MCF 10A (cell line): Measurements from ENCODE around the gene ZBED5. TPM values are rescaled to one million over a fixed set of nuclear protein-coding genes. Genes with fewer than 3 reads are reported as not detected.

Experiments used
- BruUV-seq: library from RNA; stranded (reverse); fragments of 400-500 nt; replicated peaks from 2 replicates; lab custom pipeline; 2021; lab: Mats Ljungman, UMichigan
- CTCF ChIA-PET: fragments of 300-600 bp; sonication (Branson Sonifier 250); formaldehyde crosslinking; extraction: SDS; loops from one replicate; lab custom pipeline; 2021; ENCODE audit warnings: antibody characterized with exemption, inconsistent platforms; lab: Yijun Ruan, JAX
- POLR2A ChIA-PET: fragments of 300-600, 350-650 bp; sonication (Branson Sonifier 250); formaldehyde crosslinking; extraction: SDS; loops from one replicate; lab custom pipeline; 2020; ENCODE audit warnings: antibody characterized with exemption, inconsistent platforms; lab: Yijun Ruan, JAX
- DNase-seq: peaks from one replicate; pipeline ENCODE4 v3.0.0-alpha.2; 2018; ENCODE audit not compliant: unreplicated experiment
- H3K27ac Mint-ChIP-seq: one replicate; pipeline ENCODE4 v1.8.0; 2022; ENCODE audit warnings: mild to moderate bottlenecking, low read depth, mixed read lengths; ENCODE audit not compliant: unreplicated experiment
- H3K27me3 Mint-ChIP-seq: one replicate; pipeline ENCODE4 v1.8.0; 2022; ENCODE audit warnings: mixed read lengths; ENCODE audit not compliant: insufficient read depth, unreplicated experiment
- H3K36me3 Mint-ChIP-seq: one replicate; pipeline ENCODE4 v1.8.0; 2022; ENCODE audit warnings: mild to moderate bottlenecking, moderate library complexity, mixed read lengths; ENCODE audit not compliant: insufficient read depth, unreplicated experiment
- H3K4me1 Mint-ChIP-seq: one replicate; pipeline ENCODE4 v1.8.0; 2022; ENCODE audit warnings: mixed read lengths; ENCODE audit not compliant: insufficient read depth, unreplicated experiment
- H3K4me3 Mint-ChIP-seq: one replicate; pipeline ENCODE4 v1.8.0; 2022; ENCODE audit warnings: mild to moderate bottlenecking, moderate library complexity, mixed read lengths; ENCODE audit not compliant: unreplicated experiment
- H3K9me3 Mint-ChIP-seq: one replicate; pipeline ENCODE4 v1.8.0; 2022; ENCODE audit warnings: mixed read lengths; ENCODE audit not compliant: unreplicated experiment
- intact Hi-C: fragments of 100-400 bp; cut with micrococcal nuclease; formaldehyde crosslinking; loops from 2 replicates; pipeline ENCODE4 v1.14.1; 2022
- total RNA-seq: library from RNA; stranded (reverse); gene quantifications from 2 replicates; pipeline ENCODE4 v1.2.3, GENCODE V29; 2022
- TF ChIP-seq, protein P1 (sequence below): fragments of 200-600 bp; IDR thresholded peaks from one replicate; pipeline ENCODE4 v1.8.0; 2022; ENCODE audit warnings: antibody characterized with exemption, mild to moderate bottlenecking; ENCODE audit not compliant: unreplicated experiment

The ZBED5 gene
- total RNA-seq, 1 experiment from 2014 or later = 38.9 TPM

DNA sequence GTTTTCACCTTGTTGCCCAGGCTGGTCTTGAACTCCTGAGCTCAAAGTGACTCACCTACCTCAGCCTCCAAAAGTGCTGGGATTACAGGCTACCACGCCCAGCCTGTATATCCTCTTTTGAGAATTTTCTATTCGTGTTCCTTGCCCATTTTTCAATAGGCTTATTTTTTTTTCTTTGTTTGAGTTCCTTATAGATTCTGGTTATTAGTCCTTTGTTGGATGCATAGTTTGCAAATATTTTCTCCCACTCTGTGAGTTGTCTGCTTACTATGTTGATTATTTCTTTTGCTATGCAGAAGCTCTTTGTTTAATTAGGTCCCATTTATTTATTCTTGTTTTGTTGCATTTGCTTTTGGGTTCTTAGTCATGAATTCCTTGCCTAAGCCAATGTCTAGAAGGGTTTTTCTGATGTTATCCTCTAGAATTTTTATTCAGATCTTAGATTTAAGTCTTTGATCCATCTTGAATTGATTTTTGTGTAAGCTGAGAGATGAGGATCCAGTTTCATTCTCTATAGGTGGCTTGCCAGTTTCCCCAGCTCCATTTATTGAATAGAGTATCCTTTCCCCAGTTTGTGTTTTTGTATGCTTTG, 17.7 kb upstream of the ZBED5 start:
- no peaks in the 10 kb centered on the region for H3K27me3 Mint-ChIP-seq

DNA sequence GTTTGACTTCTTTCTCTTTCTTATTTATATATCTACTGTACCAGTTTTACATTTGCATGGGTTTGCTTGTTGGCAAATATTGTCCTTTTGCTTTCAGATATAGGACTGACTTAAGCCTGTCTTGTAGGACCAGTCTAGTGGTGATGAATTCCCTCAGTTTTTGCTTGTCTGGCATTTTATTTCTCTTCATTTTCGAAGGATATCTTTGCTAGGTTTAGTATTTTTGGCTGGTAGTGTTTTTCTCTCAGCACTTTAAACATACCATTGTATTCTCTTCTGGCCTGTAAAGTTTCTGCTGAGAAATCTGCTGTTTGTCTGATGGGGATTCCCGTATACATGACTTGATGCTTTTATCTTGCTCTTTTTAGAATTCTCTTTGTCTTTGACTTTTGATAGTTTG, 14.2 kb upstream of the ZBED5 start:
- no peaks in the 10 kb centered on the region for H3K27me3 Mint-ChIP-seq
- no TSS peak for BruUV-seq
- peaks cover 14% of the 10 kb centered on the region for H3K9me3 Mint-ChIP-seq
- H3K4me3 Mint-ChIP-seq = no peak overlapping the region
- ChIA-PET POLR2A (no interaction called here), CTCF (interaction anchor here (0.6 kb wide), 1 partner anchor 16 kb away, joined by 3 read pairs; no protein-coding TSS in a partner anchor)
- no peak overlapping the region for H3K27ac Mint-ChIP-seq
- DNase-seq = no peak
- intact Hi-C loops = no loop called here
- peaks cover 17% of the 10 kb centered on the region for H3K36me3 Mint-ChIP-seq
- peaks cover 18% of the 10 kb centered on the region for H3K4me1 Mint-ChIP-seq
- TF ChIP-seq, protein P1, sequence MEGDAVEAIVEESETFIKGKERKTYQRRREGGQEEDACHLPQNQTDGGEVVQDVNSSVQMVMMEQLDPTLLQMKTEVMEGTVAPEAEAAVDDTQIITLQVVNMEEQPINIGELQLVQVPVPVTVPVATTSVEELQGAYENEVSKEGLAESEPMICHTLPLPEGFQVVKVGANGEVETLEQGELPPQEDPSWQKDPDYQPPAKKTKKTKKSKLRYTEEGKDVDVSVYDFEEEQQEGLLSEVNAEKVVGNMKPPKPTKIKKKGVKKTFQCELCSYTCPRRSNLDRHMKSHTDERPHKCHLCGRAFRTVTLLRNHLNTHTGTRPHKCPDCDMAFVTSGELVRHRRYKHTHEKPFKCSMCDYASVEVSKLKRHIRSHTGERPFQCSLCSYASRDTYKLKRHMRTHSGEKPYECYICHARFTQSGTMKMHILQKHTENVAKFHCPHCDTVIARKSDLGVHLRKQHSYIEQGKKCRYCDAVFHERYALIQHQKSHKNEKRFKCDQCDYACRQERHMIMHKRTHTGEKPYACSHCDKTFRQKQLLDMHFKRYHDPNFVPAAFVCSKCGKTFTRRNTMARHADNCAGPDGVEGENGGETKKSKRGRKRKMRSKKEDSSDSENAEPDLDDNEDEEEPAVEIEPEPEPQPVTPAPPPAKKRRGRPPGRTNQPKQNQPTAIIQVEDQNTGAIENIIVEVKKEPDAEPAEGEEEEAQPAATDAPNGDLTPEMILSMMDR = no peak

More for the DNA sequence above, 17.7 kb upstream of the ZBED5 start:
- Mint-ChIP-seq H3K27ac (peak overlapping the region; percentile 80), H3K4me3 (no peak overlapping the region), H3K4me1 (peaks cover 26% of the 10 kb centered on the region), H3K9me3 (peaks cover 14% of the 10 kb centered on the region), H3K36me3 (peaks cover 23% of the 10 kb centered on the region)
- ChIA-PET CTCF (interaction anchor here (0.9 to 1.2 kb wide), 2 partner anchors 23 to 84 kb away, joined by 3 read pairs; no protein-coding TSS in a partner anchor), POLR2A (interaction anchor here (0.7 to 1.5 kb wide), 6 partner anchors 9 to 1220 kb away, joined by 3 to 6 read pairs (median 4); partner anchors contain the start of gene EIF4G2)
- intact Hi-C loops = loop anchor here (5.0 kb wide), 1 partner anchor 57 kb away; no protein-coding TSS in a partner anchor
- TF ChIP-seq, protein P1 = no peak
- BruUV-seq = no TSS peak
- DNase-seq = no peak

DNA sequence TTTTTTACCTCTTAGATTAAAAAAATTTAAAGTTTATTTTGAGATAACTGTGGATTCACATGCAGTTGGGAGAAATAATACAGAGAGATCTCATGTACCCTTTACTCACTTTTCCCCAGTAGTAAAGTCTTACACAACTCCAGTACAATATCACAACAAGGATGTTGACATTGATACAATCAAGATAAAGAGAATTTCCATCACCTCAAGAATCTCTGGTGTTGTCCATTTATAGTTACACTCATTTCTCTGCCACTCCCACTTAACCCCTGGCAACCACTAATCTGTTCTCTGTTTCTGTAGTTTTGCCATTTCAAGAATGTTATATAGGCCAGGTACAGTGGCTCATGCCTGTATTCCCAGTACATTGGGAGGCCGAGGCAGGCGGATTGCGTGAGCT, 10.5 kb upstream of the ZBED5 start:
- TF ChIP-seq, protein P1 = no peak
- Mint-ChIP-seq H3K36me3 (peaks cover 11% of the 10 kb centered on the region), H3K27ac (no peak overlapping the region), H3K4me1 (no peaks in the 10 kb centered on the region), H3K27me3 (no peaks in the 10 kb centered on the region), H3K9me3 (peaks cover 14% of the 10 kb centered on the region), H3K4me3 (no peak overlapping the region)
- intact Hi-C loops = no loop called here
- CTCF ChIA-PET = no interaction called here
- BruUV-seq = no TSS peak
- POLR2A ChIA-PET = interaction anchor here (0.6 to 5.0 kb wide), 5 partner anchors 8 to 59 kb away, joined by 3 to 30 read pairs (median 12); partner anchors contain the start of genes EIF4G2 and ZBED5
- DNase-seq = no peak

DNA sequence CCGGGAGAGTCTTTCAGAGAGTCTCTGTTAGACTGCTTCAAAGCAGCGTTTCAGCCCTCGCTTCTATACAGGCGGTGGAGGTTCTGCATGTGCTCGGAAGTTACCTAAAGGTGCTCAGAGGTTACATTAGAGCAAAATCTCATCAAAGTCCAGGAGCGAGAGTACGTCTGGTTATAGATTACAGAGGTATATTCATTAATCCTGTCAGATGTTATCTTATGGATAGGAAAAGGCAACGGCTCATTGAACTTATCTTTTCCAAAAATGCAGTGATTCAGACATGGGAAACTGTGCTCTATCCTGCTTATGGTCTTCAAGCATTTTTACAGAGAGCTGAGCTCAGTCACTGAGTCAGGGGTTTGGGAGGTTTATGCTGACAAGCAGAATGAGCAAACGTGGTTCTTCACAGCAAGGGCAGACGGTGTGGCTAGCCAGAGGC, 9.1 kb upstream of the ZBED5 start:
- H3K36me3 Mint-ChIP-seq = peaks cover 3% of the 10 kb centered on the region
- peaks cover 3% of the 10 kb centered on the region for H3K9me3 Mint-ChIP-seq
- ChIA-PET CTCF (no interaction called here), POLR2A (interaction anchor here (1.1 to 5.0 kb wide), 5 partner anchors 8 to 59 kb away, joined by 3 to 30 read pairs (median 6); partner anchors contain the start of genes EIF4G2 and ZBED5)
- intact Hi-C loops = no loop called here
- no TSS peak for BruUV-seq
- TF ChIP-seq, protein P1 = no peak
- no peaks in the 10 kb centered on the region for H3K27me3 Mint-ChIP-seq
- H3K4me1 Mint-ChIP-seq = no peaks in the 10 kb centered on the region
- no peak overlapping the region for H3K27ac Mint-ChIP-seq
- DNase-seq = no peak
- H3K4me3 Mint-ChIP-seq = no peak overlapping the region
